ENCODE data around the gene OXA1L.
"Not testable (repeated sequence)": the region's sequence is repeated elsewhere in the genome, so short reads cannot be mapped to it uniquely, and the experiment has no call there.

The OXA1L gene

DNA sequence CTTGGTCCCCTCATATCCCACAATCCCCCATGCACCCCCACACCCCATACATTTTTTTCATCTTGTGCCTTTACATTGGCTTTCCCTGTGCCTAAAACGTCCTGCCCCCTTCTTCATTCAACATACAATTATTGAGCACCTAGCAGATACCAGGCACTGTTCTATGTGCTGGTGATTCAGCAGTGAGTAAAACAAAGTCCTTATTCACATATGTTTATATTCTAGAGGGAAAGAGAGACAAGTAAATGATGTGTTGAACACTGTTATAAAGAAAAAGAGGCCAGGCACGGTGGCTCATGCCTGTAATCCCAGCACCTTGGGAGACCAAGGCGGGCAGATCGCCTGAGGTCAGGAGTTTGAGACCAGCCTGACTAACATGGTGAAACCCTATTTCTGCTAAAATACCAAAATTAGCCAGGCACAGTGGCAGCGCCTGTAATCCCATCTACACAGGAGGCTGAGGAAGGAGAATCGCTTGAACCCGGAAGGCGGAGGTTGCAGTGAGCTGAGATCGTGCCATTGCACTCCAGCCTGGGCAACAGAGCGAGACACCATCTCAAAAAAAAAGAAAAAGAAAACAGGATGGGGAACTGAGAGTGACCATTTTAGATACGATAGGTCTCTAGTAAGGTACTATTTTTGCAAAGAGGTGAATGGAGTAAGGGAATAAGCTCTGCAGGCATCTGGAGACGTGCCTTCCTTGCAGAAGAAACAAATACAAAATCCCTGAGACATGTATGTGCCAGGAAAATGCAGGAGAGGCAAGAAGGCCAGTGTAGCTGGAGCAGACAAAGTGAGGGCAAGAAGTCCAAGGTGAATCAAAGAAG, 36.6 kb downstream of the OXA1L start:
- DNase-seq, result no peak

DNA sequence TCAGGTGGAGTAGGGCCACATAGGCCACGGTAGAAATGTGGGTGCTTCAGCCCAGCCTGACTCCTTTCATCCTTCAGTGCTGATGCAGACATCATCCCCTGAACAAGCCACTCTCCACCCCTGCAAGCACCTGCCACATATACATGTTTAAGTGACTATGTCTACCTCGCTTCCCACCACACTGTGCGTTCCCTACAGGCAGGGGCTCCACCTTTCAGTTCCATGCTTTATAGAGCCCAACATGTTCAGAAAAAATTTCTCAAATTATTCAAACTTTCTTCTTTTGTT, 37.1 kb downstream of the OXA1L start:
- DNase-seq, result no peak

DNA sequence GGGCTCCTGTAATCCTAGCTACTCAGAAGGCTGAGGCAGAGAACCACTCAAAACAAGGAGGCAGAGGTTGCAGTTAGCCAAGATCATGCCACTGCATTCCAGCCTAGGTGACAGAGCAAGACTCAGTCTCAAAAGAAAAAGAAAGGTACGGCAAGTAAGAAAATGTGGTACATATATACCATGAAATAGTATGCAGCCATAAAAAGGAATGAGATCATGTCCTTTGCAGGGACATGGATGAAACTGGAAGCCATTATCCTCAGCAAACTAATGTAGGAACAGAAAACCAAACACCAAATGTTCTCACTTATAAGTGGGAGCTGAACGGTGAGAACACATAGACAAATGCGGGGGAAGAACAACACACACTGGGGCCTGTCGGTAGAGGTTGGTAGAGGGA, 38.7 kb downstream of the OXA1L start:
- not testable (repeated sequence) for DNase-seq

DNA sequence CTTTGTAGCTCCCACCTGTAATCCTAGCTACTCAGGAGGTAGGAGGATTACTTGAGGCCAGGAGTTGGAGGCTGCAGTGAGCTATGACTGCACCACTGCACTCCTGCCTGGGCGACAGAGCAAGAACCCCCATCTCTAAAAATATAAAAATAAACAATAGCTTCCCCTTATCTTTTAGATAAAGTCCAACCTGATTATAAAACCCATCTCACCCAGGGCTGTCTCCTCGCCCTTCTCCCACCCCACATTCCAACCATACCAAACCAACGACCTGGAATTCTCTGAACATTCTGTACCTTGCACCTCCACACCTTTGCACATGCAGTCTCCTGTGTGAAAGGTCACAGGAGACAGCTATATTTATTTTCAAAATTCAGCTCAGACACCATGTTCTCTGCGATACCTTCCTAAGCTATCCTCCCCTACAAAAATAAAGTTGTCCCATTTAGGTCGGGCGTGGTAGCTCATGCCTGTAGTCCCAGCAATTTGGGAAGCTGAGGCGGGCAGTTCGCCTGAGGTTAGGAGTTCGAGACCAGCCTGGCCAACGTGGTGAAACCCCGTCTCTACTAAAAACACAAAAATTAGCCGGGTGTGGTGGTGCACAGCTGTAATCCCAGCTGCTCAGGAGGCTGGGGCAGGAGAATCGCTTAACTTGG, 41.1 kb downstream of the OXA1L start:
- no peak for DNase-seq

DNA sequence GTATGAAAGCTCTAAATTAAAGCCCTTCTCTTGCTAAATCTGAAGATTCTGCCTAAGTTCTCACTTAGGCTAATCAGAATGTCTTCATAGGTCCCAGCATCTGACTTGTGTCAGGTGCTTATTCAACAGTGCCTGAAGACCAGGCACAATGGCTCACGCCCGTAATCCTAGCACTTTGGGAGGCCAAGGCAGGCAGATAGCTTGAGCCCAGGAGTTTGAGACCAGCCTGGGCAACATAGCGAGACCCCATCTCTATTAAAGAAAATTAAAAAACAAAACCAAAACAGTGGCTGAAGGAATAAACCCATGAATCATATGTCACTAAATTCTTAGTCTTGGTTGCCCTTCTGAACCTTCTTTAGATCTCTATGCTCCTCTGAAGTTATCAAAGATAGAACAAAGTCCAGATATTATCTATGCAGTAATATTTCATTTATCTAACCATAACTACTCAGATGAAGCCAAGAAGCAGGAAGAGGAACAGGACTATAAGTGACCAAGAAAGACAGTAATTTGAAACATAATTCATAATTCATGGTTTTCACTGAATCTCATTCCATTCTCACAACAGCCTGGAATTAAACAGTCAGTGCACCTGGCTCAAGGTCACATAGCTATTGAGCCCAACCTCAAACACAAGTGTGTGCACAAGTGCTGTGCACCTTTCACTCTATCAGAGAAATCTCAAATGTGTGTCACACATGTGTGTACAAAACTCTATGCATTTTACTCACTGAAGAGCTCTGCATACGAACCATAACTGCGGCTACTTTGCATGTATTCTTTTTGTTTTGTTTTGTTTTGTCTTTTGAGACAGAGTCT, 42.1 kb downstream of the OXA1L start:
- DNase-seq, result no peak

DNA sequence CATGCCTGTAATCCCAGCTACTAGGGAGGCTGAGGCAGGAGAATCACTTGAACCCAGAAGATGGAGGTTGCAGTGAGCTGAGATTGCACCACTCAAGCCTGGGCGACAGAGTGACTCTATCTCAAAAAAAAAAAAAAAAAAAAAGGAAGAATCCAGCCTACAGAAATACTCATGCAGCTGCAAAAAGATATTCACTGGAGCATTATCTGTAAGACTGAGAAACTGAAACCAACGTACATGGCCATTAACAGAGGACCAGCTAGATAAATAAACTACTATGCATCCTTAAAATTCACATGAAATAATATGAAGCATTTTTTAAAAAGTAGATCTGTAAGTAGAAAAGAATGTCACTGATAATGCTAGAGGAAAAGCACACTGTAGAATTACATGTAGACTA, 45.2 kb downstream of the OXA1L start:
- DNase-seq, result no peak

DNA sequence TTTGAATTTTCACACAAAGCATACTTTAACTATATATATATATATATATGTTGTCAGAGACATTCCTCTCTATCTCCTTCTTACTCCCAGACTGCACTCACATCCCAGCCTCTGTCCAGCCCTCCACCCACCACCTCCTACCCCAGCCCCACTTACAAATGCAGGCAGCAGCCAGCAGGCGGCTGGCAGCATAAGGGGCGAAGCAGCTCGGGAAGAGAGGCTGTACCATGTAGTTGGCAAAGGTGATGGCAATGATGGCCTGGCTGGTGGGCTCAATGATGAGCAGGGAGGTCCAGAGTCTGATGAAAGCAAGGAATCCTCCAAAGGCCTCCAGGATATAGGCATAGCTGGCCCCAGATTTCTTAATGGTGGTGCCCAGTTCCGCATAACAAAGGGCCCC, 46.3 kb downstream of the OXA1L start:
- no peak for DNase-seq

DNA sequence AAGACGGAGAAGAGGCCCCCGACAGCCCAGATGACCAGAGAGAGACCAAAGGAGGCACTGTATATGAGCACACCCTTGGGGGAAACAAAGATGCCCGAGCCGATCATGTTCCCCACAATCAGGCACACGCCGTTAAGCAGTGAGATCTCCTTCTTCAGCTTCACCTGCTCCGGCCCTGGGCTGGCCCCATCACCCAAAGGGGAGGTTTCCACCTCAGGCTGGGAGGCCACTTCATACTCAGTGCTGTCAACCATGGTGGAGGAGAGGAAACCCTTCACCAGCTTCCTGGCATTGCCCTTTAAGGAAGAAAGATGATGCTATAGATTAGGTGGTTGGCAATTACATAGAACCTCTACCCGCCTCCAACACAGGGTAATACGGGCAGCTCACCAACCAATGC, 46.7 kb downstream of the OXA1L start:
- no peak for DNase-seq

DNA sequence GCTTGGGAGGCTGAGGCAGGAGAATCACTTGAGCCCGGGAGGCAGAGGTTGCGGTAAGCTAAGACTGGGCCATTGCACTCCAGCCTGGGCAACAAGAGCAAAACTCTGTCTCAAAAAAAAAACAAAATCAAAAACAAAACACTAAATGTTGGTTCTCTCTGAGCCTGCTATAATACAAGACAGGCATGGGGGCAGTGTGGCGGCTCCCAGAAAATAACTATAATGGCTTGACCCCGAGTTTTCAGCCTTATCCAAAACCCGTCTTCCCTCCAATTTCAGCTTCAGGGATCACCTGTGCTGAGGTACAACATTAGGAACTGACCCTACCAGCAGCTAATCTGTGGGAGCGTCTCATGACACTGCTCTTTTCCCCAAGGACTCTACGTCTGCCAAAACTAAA, 47.9 kb downstream of the OXA1L start:
- DNase-seq, result no peak

DNA sequence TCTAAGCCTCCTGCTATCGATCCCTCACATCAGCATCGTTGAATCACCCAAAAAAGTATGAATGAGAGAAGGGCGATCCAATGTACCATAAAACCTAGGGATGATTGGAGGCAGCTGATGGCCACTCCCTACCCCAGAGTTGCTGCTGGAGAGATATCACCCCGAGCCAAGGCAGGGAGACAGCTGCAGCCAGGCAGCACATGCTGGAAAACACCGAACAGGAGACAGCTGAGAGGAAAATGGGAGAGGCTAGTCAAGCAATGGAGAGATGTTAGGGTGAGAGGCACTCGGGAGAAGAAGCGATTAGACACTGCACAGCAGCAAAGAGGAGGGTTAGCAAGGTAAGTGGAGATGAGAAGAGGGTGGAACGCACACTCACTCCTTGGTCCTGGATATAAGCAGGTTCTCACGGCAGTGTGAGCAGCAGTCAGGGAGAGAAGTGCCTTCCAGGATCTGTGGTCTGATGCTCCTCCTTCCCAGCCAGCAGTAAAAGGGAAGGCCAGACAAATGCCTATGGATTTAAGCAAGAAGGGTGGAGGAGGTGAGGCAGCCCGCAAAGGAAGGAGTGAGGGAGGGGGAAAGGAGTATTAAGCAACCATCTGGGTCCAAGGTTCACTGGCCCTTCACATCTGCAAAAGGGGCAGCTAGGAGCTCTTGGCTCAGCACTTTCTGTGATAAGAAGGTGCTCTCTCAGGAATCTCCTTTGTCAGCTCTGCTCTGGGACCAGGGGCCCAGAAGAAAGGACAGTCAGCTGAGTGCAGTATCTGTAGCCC, 48.6 kb downstream of the OXA1L start, which contains the start of gene SLC7A7:
Gene SLC7A7 (minus strand): TSS at position 495 of the 773 bp plus-strand sequence. CDS start 2,037 bp downstream, outside the sequence.
- DNase-seq, result no peak

DNA sequence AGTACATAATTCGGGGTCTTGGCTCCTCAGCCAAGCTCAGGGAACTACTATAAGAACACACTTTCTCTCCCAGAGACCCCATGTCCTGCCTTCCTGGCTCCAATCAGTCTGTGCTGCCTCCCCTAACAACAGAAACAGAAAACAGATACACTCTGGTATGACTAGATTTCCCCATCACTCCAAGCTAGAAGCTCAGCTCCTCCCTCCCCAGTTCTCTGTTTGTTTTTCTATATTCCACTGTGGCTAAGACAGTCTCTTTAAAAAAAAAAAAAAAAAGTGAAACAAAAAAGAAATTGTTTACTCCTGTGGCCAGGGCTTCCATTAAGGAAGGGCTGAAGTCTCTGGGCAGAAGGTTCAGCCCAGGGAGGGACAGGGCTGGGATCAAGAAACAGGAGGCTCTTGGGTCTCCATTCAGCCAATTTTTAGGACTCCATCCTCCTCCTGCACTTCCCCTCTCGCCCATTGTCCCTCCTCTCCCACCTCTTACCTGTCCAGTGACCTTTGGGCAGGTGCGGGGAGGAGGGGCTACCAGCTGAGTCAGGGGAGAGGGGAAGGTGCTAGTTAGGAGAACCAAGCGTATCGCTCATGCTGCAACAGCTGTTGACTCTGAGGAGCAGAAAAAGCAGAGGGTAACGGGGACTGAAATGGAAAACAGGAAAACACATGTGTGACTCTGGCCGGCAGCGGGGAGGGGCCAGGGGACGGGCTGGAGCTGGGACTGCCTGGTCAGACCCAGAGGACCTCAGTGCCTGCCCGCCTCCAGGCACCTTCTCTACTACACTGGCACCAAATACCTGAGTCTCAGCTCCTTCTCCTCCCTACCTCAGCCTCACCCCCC, 52.9 kb downstream of the OXA1L start:
- no peak for DNase-seq

DNA sequence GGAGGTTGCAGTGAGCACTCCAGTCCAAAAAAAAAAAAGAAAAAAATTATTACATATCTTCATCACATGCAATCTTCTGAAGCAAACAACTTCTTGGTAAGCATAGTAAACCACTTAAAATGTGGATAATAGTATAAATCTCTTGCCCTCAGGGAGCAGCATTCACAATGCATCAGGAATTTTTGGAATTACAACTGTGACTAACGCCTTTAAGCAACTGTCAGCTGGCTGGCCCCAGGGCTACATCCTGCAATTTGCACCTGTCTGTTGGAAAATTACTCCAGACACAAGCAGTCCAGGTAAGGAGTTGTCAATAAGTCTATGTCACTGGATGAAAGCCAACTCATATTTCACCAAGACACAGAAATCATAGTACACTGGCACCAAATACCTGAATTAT, 54.2 kb downstream of the OXA1L start:
- no peak for DNase-seq

DNA sequence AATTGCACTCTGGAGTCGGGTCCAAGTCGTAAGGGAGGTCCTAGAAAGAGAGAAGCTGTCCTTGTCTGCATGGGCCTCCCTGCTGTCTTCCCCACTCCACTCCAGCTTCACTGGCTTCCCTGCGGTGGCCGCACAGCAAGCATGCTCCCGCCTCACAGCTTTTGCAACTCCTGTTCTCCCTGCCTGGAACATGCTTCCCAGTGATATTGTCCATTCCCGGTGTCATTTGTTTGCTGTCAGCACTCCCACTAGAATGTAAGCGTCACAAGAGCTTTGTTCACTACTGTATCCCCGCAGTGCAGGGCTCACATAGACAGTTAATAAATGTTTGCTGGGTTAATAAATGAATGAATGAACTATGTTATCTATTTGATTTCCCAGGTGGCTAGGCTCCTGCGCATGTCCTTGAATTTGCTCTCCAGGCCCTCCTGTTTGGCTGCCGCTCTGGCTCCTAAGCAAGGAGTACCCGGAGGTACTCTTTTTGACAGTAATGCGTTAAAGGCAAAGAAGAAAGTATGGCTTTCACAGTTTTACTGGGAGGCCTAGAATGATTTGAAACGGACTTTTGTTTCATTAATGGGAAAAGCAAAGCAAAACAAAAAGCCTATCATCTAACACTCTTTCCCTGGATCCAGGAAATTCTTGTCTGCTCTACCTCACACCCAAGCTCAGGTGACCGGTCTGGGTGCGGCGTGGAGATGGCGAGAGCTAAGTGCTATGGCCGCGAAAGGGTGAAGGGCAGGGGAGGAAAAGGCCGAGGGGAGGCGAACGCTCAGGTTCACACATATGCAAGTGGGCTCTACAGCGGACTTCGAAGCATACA, 54.9 kb downstream of the OXA1L start:
- DNase-seq, result no peak

DNA sequence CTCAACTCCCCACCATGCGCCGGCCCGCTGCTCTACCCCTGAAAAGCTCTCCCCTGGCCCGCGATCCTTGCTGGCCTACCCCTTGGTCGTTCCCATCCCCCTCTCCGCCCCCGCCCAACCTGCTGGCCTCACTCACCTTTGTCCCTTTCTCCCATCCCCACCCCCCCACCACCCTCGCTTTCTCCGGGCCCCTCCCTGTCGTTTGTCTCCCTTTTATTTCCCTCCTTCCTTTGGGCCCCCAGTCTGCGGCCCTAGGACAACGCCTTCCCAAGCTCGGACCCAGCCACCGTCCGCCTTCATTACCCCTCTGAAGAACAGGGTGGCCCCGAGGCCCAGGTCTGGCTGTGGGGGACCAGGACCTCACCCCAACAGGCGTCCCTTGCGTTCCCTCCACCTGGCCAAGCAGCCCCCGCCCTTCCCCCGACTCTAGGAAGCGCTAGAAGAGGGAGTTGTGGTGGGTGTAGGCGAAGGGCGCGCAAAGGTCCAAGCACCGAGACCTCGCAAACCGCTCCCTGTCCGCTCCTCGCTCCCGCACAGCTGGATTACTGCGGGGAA, 55.6 kb downstream of the OXA1L start:
- DNase-seq, result no peak

Data from CD4-positive, alpha-beta T cell treated with Interleukin-15 for 1 hour (primary cell).